Sigmoid colon (tissue), 7 donors: Measurements from ENCODE around the gene POLR1H. TPM values are rescaled to one million over a fixed set of nuclear protein-coding genes. Genes with fewer than 3 reads are reported as not detected.

Experiments
- DNase-seq: peaks from one replicate; pipeline ENCODE4 v3.0.0-alpha.2; 2019
- H3K27ac ChIP-seq, 4 donors: fragments of 200-600 bp; sonication (generic); one replicate each; pipeline ENCODE4 v1.5.1; 2016 to 2019; ENCODE audit warnings: mild to moderate bottlenecking in 1 of 4
- H3K27me3 ChIP-seq, 3 donors: fragments of 200-600 bp; sonication (generic); one replicate each; pipeline ENCODE4 v1.5.1; 2019; ENCODE audit warnings: mild to moderate bottlenecking in 1 of 3
- H3K36me3 ChIP-seq, 4 donors: fragments of 200-600 bp; sonication (generic); one replicate each; pipeline ENCODE4 v1.5.1; 2016 to 2019
- H3K4me1 ChIP-seq, 4 donors: fragments of 200-600 bp; sonication (generic); one replicate each; pipeline ENCODE4 v1.5.1; 2017 to 2019
- H3K4me3 ChIP-seq, 4 donors: fragments of 200-600 bp; sonication (generic); one replicate each; pipeline ENCODE4 v1.5.1; 2017 to 2019; ENCODE audit warnings: mild to moderate bottlenecking in 2 of 4, moderate library complexity in 1 of 4
- H3K9me3 ChIP-seq, 4 donors: fragments of 200-600 bp in 3 of 4; sonication (generic) in 3 of 4; one replicate each; pipeline versions ENCODE4 v1.5.1 to v1.6.1; 2013 to 2019
- CTCF ChIP-seq, 4 experiments: fragments of 450-650 bp in 3 of 4; fragments of 200-600 bp in 1 of 4; IDR thresholded peaks; one replicate each; pipeline ENCODE4 v1.5.1; 2016 to 2019; ENCODE audit warnings: antibody characterized with exemption in 4 of 4, mild to moderate bottlenecking in 3 of 4, moderate library complexity in 2 of 4
- EP300 ChIP-seq, 4 donors: sonication (generic); formaldehyde crosslinking; IDR thresholded peaks; one replicate each; pipeline ENCODE4 v1.6.1; 2017; ENCODE audit warnings: antibody characterized with exemption in 4 of 4
- POLR2A ChIP-seq, 2 donors: fragments of 450-650 bp; IDR thresholded peaks; one replicate each; pipeline ENCODE4 v1.6.1; 2016; ENCODE audit warnings: antibody characterized with exemption in 2 of 2, mild to moderate bottlenecking in 2 of 2, moderate library complexity in 2 of 2
- POLR2AphosphoS5 ChIP-seq, 4 donors: sonication (generic); formaldehyde crosslinking; IDR thresholded peaks; one replicate each; pipeline ENCODE4 v1.6.1; 2017; ENCODE audit warnings: antibody characterized with exemption in 4 of 4
- WGBS, 2 donors: extraction: QIAGEN DNeasy Blood & Tissue Kit; methylation state at CpG; one replicate each; pipeline ENCODE4 v1.1.7; 2013; 5-methylcytosine and 5-hydroxymethylcytosine counted together
- intact Hi-C: fragments of 100-400 bp; cut with DNase I; formaldehyde crosslinking; loops from one replicate; pipeline ENCODE4 v1.15.1; 2023
- polyA plus RNA-seq, 3 donors: library from polyadenylated mRNA; stranded (reverse); fragments of 200-250 nt; gene quantifications; one replicate each; pipeline ENCODE4 v1.2.3, GENCODE V29; 2013
- total RNA-seq, 4 donors: library from RNA; depleted of rRNA; stranded (reverse); fragments of >200 nt; gene quantifications; one replicate each; pipeline ENCODE4 v1.1.0, GENCODE V29; 2016
- donor health status: healthy with polysubstance abuse.
- donor health status: Bipolar disorder and iron deficiency.
- donor health status: healthy.

Gene POLR1H
- total and polyA plus RNA-seq, 7 donors: 11.1 to 70.3 (median 29.3) TPM

DNA sequence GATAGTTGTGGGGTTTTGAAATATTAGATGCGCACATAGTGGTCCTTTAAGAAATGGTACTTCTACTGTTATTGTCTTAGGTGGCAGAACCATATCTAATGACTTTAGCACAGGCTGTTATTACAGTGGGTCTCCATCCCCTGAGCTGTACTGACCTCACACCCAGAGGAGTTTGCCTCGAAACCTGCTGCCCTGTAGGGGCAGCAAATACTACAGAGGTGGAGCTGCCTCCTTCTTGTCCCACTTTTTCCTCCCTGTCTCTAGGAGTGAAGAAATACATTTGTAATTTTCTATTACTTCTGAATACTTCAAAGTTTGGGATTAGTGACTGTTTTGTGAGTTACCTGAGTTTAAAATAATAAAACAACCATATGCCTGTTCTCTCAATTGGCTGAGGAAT is 43.6 kb downstream of the POLR1H start:
- H3K36me3 ChIP-seq: no peaks in the 10 kb centered on the region
- H3K27ac ChIP-seq: no peak overlapping the region

DNA sequence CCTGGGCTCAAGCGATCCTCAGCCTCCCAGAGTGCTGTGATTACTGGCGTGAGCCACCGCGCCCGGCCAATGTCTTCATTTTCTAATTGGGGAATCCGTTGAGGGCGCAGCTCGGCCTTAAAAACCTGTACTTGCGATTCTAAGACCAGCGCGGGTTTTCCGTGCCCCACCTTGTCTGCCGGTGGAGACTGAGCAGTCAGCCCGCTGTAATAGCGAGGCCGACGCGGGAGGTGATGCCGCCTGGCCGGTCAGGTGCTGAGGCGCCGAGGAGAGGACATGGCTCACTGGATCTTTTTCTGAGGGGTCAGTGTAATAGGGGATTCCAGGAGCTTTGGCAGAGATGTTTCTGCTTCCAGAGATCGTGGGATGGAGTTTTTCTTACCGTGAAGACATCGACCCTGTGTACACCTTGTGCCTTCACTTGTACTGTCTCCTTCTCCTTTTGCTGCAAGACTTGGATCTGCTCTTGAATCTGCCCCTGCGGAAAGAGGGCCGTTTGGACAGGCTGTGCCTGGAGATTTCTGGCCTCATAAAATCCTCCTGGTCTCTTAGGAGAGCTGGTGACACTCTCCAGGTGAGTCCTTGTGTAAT is 50.3 kb downstream of the POLR1H start:
- 46 to 64% methylated on average over 27 of the region's 27 CpGs for WGBS, 2 donors
- H3K27ac ChIP-seq: no peak overlapping the region
- no peak overlapping the region for H3K4me3 ChIP-seq
- H3K4me1 ChIP-seq: no peaks in the 10 kb centered on the region
- H3K36me3 ChIP-seq: no peaks in the 10 kb centered on the region
- TF ChIP-seq POLR2AphosphoS5 (IDR thresholded peaks at IDR 0.05): no peak
- no peak for TF ChIP-seq CTCF (IDR thresholded peaks at IDR 0.05)
- TF ChIP-seq POLR2A (IDR thresholded peaks at IDR 0.05): no peak
- TF ChIP-seq EP300 (IDR thresholded peaks at IDR 0.05): no peak
- intact Hi-C loops: no loop called here
- H3K27me3 ChIP-seq: peaks cover 0 to 71% (median 15%) of the 10 kb centered on the region in 3 donors
- H3K9me3 ChIP-seq: no peaks in the 10 kb centered on the region
- no peak for DNase-seq

More for the DNA sequence above, 43.6 kb downstream of the POLR1H start:
- DNase-seq: no peak
- 87 to 95% methylated on average over 2 of the region's 2 CpGs for WGBS, 2 donors
- intact Hi-C loops: loop anchor here (5.0 to 10.0 kb wide), 4 partner anchors 37 to 260 kb away; partner anchors contain the start of genes PPP1R11, RPP21 and TRIM26
- no peaks in the 10 kb centered on the region for H3K9me3 ChIP-seq
- no peak for TF ChIP-seq CTCF (IDR thresholded peaks at IDR 0.05)
- no peak for TF ChIP-seq POLR2A (IDR thresholded peaks at IDR 0.05)
- no peak for TF ChIP-seq POLR2AphosphoS5 (IDR thresholded peaks at IDR 0.05)
- no peak for TF ChIP-seq EP300 (IDR thresholded peaks at IDR 0.05)
- H3K4me1 ChIP-seq: peaks cover 0 to 36% (median 32%) of the 10 kb centered on the region in 4 donors
- peaks cover 14 to 54% (median 17%) of the 10 kb centered on the region in 3 donors for H3K27me3 ChIP-seq
- H3K4me3 ChIP-seq: no peak overlapping the region

DNA sequence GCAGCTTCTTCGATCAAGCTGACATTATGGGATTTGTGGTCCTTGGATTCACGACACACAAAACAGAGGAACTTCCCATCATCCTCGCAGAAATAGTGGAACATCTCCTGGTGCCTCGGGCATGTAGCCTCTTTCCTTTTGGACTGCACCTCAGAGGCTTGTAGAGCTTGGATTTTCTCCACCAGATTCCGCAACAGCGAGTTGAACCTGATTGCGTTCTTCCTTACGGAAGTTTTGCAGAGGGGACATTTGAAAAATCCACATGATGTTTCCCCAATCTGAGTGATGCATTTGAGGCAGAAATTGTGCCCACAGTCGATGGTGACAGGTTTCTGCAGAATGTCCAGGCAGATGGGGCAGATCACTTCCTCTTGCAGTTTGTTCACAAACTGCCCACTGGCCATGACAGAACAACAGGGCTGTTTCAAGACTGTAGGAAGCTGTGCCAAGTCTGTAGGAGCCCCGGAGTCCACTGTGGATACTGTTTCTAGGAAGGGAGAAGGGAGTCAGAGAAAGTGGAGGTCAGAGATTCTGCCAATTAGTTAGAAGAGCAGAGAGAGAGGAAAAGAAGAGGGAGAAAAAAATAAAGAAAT is 51.4 kb downstream of the POLR1H start:
- no peak for DNase-seq
- H3K9me3 ChIP-seq: no peaks in the 10 kb centered on the region
- no peak overlapping the region for H3K4me3 ChIP-seq
- no peaks in the 10 kb centered on the region for H3K4me1 ChIP-seq
- WGBS, 2 donors: 77 to 80% methylated on average over 10 of the region's 10 CpGs
- no peak overlapping the region for H3K27ac ChIP-seq
- intact Hi-C loops: no loop called here
- H3K36me3 ChIP-seq: no peaks in the 10 kb centered on the region
- H3K27me3 ChIP-seq: peaks cover 0 to 67% (median 19%) of the 10 kb centered on the region in 3 donors
- TF ChIP-seq POLR2AphosphoS5 (IDR thresholded peaks at IDR 0.05) (no peak), EP300 (IDR thresholded peaks at IDR 0.05) (no peak), POLR2A (IDR thresholded peaks at IDR 0.05) (no peak), CTCF (IDR thresholded peaks at IDR 0.05) (no peak)

DNA sequence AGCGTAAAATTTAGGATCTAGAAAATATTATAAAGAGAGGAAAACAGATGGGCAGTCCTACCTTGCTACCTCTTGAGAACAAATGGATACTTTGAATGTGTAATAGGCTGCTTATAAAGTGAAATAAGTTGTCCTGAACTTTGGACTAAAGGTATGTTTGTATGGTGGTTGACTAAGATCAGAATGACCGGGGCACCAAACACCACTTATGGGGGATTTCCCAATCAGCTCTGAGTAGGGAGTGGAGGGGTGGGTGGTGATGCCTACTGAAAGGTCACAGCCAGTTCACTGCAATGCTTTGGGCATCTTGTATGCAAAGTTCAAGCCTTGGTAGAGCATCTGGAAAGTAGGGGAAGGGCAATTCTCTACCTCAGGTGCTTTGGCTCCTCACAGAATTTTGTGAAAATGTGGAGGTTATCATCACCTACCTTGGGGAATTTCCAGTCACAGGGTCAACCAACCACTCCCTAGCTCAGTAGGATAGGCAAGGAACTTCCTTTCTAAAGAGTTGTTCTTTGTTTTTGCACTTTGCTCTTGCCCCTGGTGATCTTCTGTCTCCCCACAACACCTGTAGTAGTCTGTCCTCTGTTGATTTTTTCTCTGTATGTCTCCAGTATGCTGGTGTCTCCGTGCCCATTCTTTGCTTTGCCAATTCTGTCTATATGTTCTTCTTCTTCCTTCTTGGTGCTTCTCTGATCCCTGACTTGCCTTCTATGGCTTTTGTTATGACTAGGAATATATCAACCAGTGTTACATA is 52.1 kb downstream of the POLR1H start, which contains the start of gene TRIM31:
TSS of gene TRIM31 (minus strand) at position 88 of the 757 bp plus-strand sequence. CDS start 285 bp downstream, outside the sequence.
- H3K9me3 ChIP-seq: no peaks in the 10 kb centered on the region
- H3K27ac ChIP-seq: no peak within 1 kb of the TSS
- intact Hi-C loops: no loop called here
- peak in 1 of 2 donors; percentile 17 for TF ChIP-seq POLR2A (IDR thresholded peaks at IDR 0.05)
- no peak for TF ChIP-seq EP300 (IDR thresholded peaks at IDR 0.05)
- DNase-seq: no peak
- WGBS, 2 donors: 32 to 58% methylated on average over 3 of the region's 3 CpGs
- peaks cover 0 to 65% (median 21%) of the 10 kb centered on the region in 3 donors for H3K27me3 ChIP-seq
- H3K36me3 ChIP-seq: no peaks in the 10 kb centered on the region
- no peak within 1 kb of the TSS for H3K4me3 ChIP-seq
- no peaks in the 10 kb centered on the region for H3K4me1 ChIP-seq

DNA sequence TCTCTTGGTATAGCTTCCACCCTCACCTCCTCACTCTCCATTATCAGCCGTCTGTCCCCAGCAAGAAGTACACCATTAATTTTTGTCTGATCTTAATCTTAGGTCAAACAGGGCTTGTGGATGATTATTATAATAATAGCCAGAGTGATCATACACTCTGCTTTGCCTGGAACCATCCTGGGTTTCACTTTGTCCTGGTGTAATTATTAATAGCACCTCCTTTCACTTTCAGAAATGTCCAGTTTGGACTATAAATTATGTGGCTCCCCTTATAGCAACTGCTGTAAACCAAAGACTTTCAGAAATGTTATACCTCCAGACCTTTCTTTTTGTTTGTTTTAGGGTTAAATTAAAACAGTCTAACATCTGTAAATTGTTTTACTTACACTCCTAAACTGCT is 52.8 kb downstream of the POLR1H start:
- intact Hi-C loops: no loop called here
- 65 to 71% methylated on average over 1 of the region's 1 CpG for WGBS, 2 donors
- no peak overlapping the region for H3K27ac ChIP-seq
- peaks cover 0 to 59% (median 21%) of the 10 kb centered on the region in 3 donors for H3K27me3 ChIP-seq
- no peak for TF ChIP-seq CTCF (IDR thresholded peaks at IDR 0.05)
- no peak for TF ChIP-seq POLR2AphosphoS5 (IDR thresholded peaks at IDR 0.05)
- no peak for TF ChIP-seq EP300 (IDR thresholded peaks at IDR 0.05)
- TF ChIP-seq POLR2A (IDR thresholded peaks at IDR 0.05): no peak
- no peaks in the 10 kb centered on the region for H3K4me1 ChIP-seq
- DNase-seq: no peak
- no peaks in the 10 kb centered on the region for H3K36me3 ChIP-seq
- H3K9me3 ChIP-seq: no peaks in the 10 kb centered on the region
- no peak overlapping the region for H3K4me3 ChIP-seq
